Hepatic stellate cell (primary cell): Measurements from ENCODE around the gene GNG13.
"Not testable (repeated sequence)": the region's sequence is repeated elsewhere in the genome, so short reads cannot be mapped to it uniquely, and the experiment has no call there.

Experiments used
- DNase-seq: peaks from one replicate; pipeline ENCODE4 v3.0.0; 2011; ENCODE audit warnings: low spot score

Gene GNG13

DNA sequence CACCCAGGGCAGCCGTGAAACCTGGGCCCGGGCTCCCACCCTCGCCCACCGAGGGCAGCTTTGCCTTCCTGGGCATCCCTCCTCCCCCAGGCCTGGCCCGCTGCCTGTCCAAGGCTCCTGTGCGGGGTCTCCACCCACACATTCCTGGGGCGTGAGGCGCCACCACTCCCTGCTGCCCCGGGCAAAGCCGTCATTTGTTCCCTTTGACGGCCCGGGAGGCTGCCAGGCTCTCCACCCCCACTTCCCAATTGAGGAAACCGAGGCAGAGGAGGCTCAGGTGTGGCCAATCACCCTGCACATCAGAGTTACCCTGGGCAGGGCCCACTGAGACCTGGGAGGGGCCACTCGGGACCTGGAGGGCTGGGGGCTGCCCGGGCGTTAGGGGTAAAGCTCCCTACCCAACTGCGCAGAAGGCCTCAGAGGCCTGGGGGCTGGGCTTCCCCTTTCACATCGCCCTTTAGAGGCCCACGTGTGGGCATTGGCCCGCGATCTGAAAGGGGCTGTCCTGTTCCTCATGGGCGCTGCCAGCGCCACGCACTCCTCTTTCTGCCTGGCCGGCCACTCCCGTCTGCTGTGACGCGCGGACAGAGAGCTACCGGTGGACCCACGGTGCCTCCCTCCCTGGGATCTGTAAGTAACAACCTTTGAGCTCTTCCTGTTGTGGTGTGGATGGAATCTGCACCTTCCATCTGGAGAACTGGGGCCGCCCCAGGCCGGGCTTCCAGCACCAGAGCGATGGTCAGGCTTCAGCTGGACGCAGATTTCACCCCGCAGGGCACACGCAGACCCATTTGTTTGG lies 39.8 kb downstream of the GNG13 start, which contains the start of gene MSLN:
Gene MSLN, plus strand, starts transcription at position 190 of the 799 bp plus-strand sequence. CDS start 1,947 bp downstream, outside the sequence.
- no peak for DNase-seq

DNA sequence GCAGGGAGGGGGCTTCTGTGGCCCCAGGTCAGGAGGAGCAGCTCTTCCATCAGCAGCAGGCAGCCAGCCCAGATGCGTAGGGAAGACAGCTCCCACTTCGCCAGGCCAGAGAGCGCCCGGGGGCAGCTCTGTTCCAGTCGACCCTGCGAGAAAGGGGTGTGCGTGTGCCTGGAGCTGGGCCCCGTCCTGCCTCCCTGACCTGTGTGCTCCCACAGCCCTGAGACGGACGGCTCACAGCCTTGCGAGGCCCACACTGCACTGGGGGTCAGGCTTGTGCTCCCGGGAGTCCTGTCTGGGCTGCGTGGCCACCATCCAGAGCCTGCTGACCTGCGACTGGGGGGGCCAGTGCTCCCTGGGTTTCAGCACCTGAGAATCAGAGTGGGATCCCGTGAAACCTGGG lies 40.5 kb downstream of the GNG13 start:
- no peak for DNase-seq

DNA sequence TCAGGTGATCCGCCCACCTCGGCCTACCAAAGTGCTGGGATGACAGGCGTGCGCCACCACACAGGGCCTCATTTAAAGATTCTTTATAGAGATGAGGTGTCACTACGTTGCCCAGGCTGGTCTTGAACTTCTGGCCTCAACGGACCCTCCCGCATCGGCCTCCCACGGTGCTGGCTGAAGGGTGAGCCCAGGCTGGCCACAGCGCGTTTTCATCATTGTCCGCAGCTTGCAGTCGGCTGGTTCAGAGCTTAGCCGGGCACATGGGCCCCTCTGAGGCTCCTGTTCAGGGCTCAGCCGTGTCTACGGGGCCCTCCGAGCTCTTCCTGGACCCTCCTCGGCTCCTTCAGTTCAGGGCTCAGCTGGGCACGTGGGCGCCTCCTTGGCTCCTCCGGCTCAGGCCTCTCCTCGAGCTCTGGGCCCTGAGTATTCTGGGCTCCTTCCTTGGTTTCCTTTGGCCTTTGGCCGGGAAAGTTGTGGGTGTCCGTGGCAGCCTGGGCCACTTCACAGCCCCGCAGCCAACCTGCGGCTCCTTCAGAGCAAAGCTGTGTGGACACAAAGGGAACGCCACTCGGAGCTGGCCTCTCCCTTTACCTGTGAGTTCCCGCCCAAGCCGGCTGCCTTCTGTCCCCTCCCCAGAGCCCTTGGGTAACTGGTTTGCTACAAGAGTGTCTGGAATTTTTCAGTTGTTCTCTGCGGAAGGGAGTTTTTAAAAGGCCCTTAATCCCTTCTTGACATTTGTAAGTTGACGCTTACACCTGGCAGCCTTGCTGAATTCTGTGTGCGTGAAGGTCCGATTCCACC lies 41.2 kb downstream of the GNG13 start:
- no peak for DNase-seq

DNA sequence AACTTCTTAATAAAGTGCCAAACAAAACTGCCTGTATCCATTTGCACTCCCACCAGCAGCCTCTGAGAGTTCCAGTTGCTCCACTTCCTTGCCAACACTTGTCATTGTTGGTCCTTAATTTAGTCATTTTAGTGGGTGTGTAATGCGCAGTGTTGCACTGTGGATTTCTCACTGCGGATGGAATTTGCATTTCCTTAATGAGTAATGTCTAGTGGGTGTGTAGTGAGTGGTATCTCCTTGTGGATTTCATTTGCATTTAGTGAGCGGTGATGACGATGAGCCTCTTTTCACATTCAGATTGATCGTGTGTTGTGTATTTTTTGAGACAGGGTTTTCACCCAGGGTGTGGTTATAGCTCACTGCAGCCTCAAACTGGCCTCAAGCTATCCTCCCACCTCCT lies 44.1 kb downstream of the GNG13 start:
- DNase-seq, result no peak

DNA sequence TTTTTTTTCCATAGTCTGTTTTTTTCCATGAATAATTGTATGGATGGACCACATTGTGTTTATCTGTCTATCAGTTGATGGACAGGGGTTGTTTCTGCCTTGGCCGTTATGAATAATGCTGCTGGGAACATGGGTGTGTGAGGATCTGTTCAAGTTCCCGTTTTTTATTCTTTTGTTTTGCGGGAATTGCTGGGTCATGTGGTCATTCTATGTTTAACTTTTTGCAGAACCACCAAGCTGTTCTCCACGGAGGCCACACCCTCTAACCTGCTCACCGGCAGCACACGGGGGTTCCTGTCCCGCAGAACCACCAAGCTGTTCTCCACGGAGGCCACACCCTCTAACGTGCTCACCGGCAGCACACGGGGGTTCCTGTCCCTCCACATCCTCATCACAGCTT lies 45.9 kb downstream of the GNG13 start:
- no peak for DNase-seq

DNA sequence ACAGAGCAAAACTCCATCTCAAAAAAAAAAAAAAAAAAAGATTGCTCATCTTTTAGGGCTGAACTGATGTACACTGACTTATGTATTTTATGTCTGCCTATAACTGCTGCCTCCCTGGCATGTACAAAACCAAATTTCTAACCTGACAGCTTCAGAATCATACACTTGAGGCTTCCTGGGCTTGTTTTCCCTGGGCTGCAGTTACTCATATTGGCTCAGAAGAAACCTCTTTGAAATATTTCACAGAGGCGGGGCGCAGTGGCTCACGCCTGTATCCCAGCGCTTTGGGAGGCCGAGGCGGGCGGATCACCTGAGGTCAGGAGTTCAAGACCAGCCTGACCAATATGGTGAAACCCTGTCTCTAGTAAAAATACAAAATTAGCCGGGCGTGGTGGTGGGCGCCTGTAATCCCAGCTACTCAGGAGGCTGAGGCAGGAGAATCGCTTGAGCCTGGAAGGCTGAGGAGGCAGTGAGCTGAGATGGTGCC lies 46.4 kb downstream of the GNG13 start:
- DNase-seq, result not testable (repeated sequence)

DNA sequence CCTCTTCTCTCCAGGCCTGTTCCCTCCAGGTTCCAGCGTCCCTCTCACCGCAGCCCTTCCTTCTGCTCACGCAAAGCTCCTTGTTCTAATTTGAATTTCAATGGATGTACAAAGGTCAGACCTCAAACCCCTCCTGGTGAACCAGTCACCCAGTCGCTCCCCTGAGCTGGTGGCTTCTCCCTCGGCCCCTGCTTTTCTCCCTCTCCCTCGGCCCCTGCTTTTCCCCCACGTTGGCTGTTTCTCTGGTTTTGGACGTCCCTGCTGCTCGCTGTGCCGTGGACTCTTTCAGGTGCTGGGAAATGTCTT lies 48.6 kb downstream of the GNG13 start:
- DNase-seq, result no peak

DNA sequence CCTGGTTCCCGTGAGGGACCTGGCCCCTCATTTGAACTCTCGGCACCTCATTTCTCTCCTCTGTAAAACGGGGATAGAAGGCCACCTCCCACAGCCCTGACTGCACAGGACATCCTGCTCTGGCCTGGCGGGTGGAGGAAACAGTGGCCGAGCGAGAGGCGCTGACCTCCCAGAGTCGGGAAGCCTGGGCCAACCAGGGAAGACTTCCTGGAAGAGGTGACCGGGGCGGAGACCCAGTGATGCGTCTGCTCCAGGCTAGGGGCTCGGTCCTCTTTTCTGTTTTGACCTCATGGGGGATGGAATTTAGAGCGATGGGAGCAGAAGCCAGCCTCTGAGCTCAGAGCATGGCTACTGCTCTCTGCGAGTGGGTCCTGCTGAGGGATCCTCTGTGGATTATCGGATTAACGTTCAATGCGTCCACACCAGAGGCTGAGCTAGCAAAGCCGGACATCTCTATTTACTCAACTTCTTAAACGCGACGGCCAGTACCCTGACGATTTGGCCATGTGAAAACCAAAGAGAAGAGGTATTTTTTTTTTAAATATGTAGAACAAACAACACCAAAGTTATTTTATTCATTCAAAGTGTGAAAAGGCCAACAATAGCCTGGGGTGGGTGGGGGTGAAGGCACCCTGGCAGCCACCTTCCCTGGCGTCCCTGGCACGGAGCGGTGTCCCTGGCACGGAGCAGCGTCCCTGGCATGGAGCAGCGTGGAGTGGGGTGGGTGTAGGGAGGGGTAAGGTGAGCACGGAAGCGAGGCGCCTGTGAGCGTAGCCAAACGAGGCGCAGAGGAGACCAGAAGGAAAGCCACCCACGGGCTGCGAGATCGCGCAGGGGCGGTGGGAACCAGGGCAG lies 49.2 kb downstream of the GNG13 start:
- DNase-seq, result no peak

DNA sequence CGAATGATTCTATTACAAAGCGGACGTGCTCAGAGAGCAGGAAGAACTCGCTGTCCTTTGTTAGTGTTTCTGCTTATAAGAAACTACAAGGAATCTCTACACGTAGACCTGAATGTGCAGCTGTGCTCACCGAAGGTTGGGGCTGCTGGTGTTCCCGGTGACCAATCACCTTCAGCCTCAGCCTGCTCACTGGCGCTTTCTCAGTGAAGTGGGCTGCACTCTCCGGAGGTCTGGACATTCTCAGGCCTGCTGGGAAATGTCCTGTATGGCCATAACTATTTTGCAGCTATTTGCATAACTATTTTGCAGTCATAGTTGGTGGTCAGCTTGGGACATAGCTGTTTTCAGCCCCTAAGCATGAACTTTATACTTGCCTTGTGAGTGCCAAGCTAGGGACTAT lies 50.0 kb downstream of the GNG13 start:
- no peak for DNase-seq

DNA sequence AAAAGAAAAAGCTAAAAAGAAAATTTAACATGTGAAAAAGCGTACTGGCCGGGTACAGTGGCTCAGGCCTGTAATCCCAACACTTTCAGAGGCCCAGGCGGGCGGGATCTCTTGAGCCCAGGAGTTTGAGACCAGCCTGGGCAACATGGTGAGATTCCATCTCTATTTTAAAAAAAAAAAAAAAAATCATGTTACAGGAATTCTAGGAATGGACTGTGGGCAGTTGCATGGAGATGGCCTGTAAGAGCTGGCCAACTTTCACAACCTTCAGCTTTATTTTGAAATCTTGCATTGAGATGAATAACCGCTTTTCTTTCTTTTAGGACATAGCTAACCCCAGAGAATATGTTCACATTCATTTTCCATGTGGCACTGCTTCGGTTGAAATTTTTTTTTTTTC lies 51.5 kb downstream of the GNG13 start:
- DNase-seq, result peak; percentile 82
